Astrocyte (in vitro differentiated cells and primary cell): Measurements from ENCODE around the gene KHK.

Experiments used
- CTCF ChIP-seq: IDR thresholded peaks from 2 replicates; pipeline ENCODE4 v1.5.1; 2011; ENCODE audit warnings: low read depth, mild to moderate bottlenecking, inconsistent platforms, low read length, moderate library complexity; ENCODE audit not compliant: insufficient read depth
- EZH2 ChIP-seq: IDR thresholded peaks from 2 replicates; pipeline ENCODE4 v1.6.1; 2012; ENCODE audit warnings: mild to moderate bottlenecking, low read length, inconsistent platforms; ENCODE audit not compliant: insufficient read depth

- TF ChIP-seq CTCF (no peak), EZH2 (no peak)
Measured at GRCh38 chr2:27069961-27070618, 16.5 kb upstream of the KHK start.
